Activated CD4-positive, alpha-beta T cell treated with anti-CD3 and anti-CD28 coated beads for 36 hours (primary cell): Measurements from ENCODE around the gene PATJ. TPM values are rescaled to one million over a fixed set of nuclear protein-coding genes. Genes with fewer than 3 reads are reported as not detected.
"Not testable (repeated sequence)": the region's sequence is repeated elsewhere in the genome, so short reads cannot be mapped to it uniquely, and the experiment has no call there.

Experiments used
- ATAC-seq: fragments of 200-7000 bp; cut with Tn5 transposase; one replicate; pipeline ENCODE4 v1.10.0; 2021; ENCODE audit warnings: mild to moderate bottlenecking, moderate library complexity
- CTCF ChIA-PET: fragments of 350-600 bp; sonication (Branson Sonifier 250); formaldehyde crosslinking; loops from one replicate; lab custom pipeline; 2021; ENCODE audit warnings: antibody characterized with exemption; lab: Charles Lee
- POLR2A ChIA-PET: fragments of 350-600 bp; sonication (Branson Sonifier 250); formaldehyde crosslinking; loops from one replicate; lab custom pipeline; 2021; ENCODE audit warnings: antibody characterized with exemption, inconsistent platforms; lab: Charles Lee
- DNase-seq: peaks from one replicate; pipeline ENCODE4 v3.0.0-alpha.2; 2020
- H3K27ac Mint-ChIP-seq: one replicate; pipeline ENCODE4 v1.8.0; 2021; ENCODE audit warnings: mixed read lengths
- H3K27me3 Mint-ChIP-seq: one replicate; pipeline ENCODE4 v1.8.0; 2021; ENCODE audit warnings: mixed read lengths
- H3K36me3 Mint-ChIP-seq: one replicate; pipeline ENCODE4 v1.8.0; 2021; ENCODE audit warnings: low read depth, mixed read lengths
- H3K4me1 Mint-ChIP-seq: one replicate; pipeline ENCODE4 v1.8.0; 2021; ENCODE audit warnings: mixed read lengths
- H3K4me3 Mint-ChIP-seq: one replicate; pipeline ENCODE4 v1.8.0; 2021; ENCODE audit warnings: mild to moderate bottlenecking, moderate library complexity, mixed read lengths
- H3K9me3 Mint-ChIP-seq: one replicate; pipeline ENCODE4 v1.8.0; 2021; ENCODE audit warnings: low read depth, mixed read lengths
- intact Hi-C, 2 experiments: fragments of 100-400 bp; cut with DNase I in 1 of 2; cut with micrococcal nuclease in 1 of 2; formaldehyde crosslinking; loops; one replicate each; pipeline versions ENCODE4 v1.14.2 to v1.15.1; 2022 to 2024; cut with DNase I, micrococcal nuclease
- total RNA-seq, 2 experiments: library from RNA; stranded (reverse); gene quantifications; one replicate each; pipeline ENCODE4 v1.2.3, GENCODE V29; 2021

The PATJ gene
- total RNA-seq, 2 experiments from 2014 or later, result 12.6 to 12.8 TPM

GRCh38 chr1:61930116-61930645 lies 187.9 kb downstream of the PATJ start:
- H3K27ac Mint-ChIP-seq, result no peak overlapping the region
- DNase-seq, result no peak
- H3K9me3 Mint-ChIP-seq, result no peaks in the 10 kb centered on the region
- POLR2A ChIA-PET, result no interaction called here
- H3K36me3 Mint-ChIP-seq, result peaks cover 11% of the 10 kb centered on the region
- intact Hi-C loops, result no loop called here
- no peaks in the 10 kb centered on the region for H3K4me1 Mint-ChIP-seq
- no peak overlapping the region for H3K4me3 Mint-ChIP-seq
- CTCF ChIA-PET, result no interaction called here
- no peak for ATAC-seq
- no peaks in the 10 kb centered on the region for H3K27me3 Mint-ChIP-seq

GRCh38 chr1:61931587-61932279 lies 189.5 kb downstream of the PATJ start:
- ChIA-PET CTCF (no interaction called here), POLR2A (no interaction called here)
- Mint-ChIP-seq H3K9me3 (no peaks in the 10 kb centered on the region), H3K27ac (no peak overlapping the region), H3K36me3 (peaks cover 11% of the 10 kb centered on the region), H3K27me3 (no peaks in the 10 kb centered on the region), H3K4me3 (no peak overlapping the region), H3K4me1 (no peaks in the 10 kb centered on the region)
- ATAC-seq (no peak), DNase-seq (no peak)
- intact Hi-C loops, result no loop called here

- ATAC-seq, result no peak
- H3K36me3 Mint-ChIP-seq, result peaks cover 10% of the 10 kb centered on the region
- no peak for DNase-seq
- POLR2A ChIA-PET, result no interaction called here
- intact Hi-C loops, result no loop called here
- H3K27ac Mint-ChIP-seq, result no peak overlapping the region
- CTCF ChIA-PET, result interaction anchor here (0.7 kb wide), 1 partner anchor 430 kb away, joined by 3 read pairs; no protein-coding TSS in a partner anchor
- no peak overlapping the region for H3K4me3 Mint-ChIP-seq
- no peaks in the 10 kb centered on the region for H3K27me3 Mint-ChIP-seq
- no peaks in the 10 kb centered on the region for H3K9me3 Mint-ChIP-seq
- H3K4me1 Mint-ChIP-seq, result no peaks in the 10 kb centered on the region
Measured at GRCh38 chr1:61935516-61935915, 193.2 kb downstream of the PATJ start.

GRCh38 chr1:61936839-61937238 lies 194.6 kb downstream of the PATJ start:
- no peak overlapping the region for H3K4me3 Mint-ChIP-seq
- no peak overlapping the region for H3K27ac Mint-ChIP-seq
- intact Hi-C loops, result no loop called here
- no peaks in the 10 kb centered on the region for H3K4me1 Mint-ChIP-seq
- POLR2A ChIA-PET, result no interaction called here
- ATAC-seq (no peak), DNase-seq (no peak)
- H3K9me3 Mint-ChIP-seq, result no peaks in the 10 kb centered on the region
- CTCF ChIA-PET, result interaction anchor here (1.1 kb wide), 1 partner anchor 13 kb away, joined by 3 read pairs; no protein-coding TSS in a partner anchor
- no peaks in the 10 kb centered on the region for H3K27me3 Mint-ChIP-seq
- peaks cover 8% of the 10 kb centered on the region for H3K36me3 Mint-ChIP-seq

- H3K27me3 Mint-ChIP-seq, result no peaks in the 10 kb centered on the region
- no peaks in the 10 kb centered on the region for H3K4me1 Mint-ChIP-seq
- H3K27ac Mint-ChIP-seq, result no peak overlapping the region
- ChIA-PET POLR2A (no interaction called here), CTCF (interaction anchor here (0.9 kb wide), 1 partner anchor 13 kb away, joined by 3 read pairs; no protein-coding TSS in a partner anchor)
- DNase-seq (no peak), ATAC-seq (no peak)
- intact Hi-C loops, result no loop called here
- H3K9me3 Mint-ChIP-seq, result peaks cover 4% of the 10 kb centered on the region
- no peak overlapping the region for H3K4me3 Mint-ChIP-seq
- peaks cover 7% of the 10 kb centered on the region for H3K36me3 Mint-ChIP-seq
Measured at GRCh38 chr1:61941794-61942193, 199.5 kb downstream of the PATJ start.

- POLR2A ChIA-PET, result no interaction called here
- Mint-ChIP-seq H3K9me3 (peaks cover 4% of the 10 kb centered on the region), H3K27me3 (no peaks in the 10 kb centered on the region), H3K4me3 (no peak overlapping the region), H3K36me3 (peaks cover 6% of the 10 kb centered on the region), H3K4me1 (no peaks in the 10 kb centered on the region), H3K27ac (no peak overlapping the region)
- CTCF ChIA-PET, result no interaction called here
- intact Hi-C loops, result no loop called here
- ATAC-seq, result no peak
- DNase-seq, result no peak
Measured at GRCh38 chr1:61942856-61943255, 200.6 kb downstream of the PATJ start.

- POLR2A ChIA-PET, H3K4me3 Mint-ChIP-seq, H3K27ac Mint-ChIP-seq, intact Hi-C loops, CTCF ChIA-PET, H3K36me3 Mint-ChIP-seq, H3K4me1 Mint-ChIP-seq, H3K27me3 Mint-ChIP-seq, DNase-seq, ATAC-seq, H3K9me3 Mint-ChIP-seq: not testable (repeated sequence)
Measured at GRCh38 chr1:61948685-61949084, 206.4 kb downstream of the PATJ start.

- intact Hi-C loops, result loop anchor here in 1 of 2 experiments (2.0 kb wide), 1 partner anchor 120 kb away; no protein-coding TSS in a partner anchor
- Mint-ChIP-seq H3K4me3 (no peak overlapping the region), H3K4me1 (no peaks in the 10 kb centered on the region), H3K27me3 (no peaks in the 10 kb centered on the region), H3K9me3 (no peaks in the 10 kb centered on the region), H3K36me3 (no peaks in the 10 kb centered on the region), H3K27ac (no peak overlapping the region)
- ATAC-seq (no peak), DNase-seq (no peak)
- ChIA-PET POLR2A (no interaction called here), CTCF (interaction anchor here (0.8 to 1.1 kb wide), 2 partner anchors 13 to 194 kb away, joined by 3 read pairs; no protein-coding TSS in a partner anchor)
Measured at GRCh38 chr1:61950418-61950817, 208.1 kb downstream of the PATJ start.

GRCh38 chr1:61951731-61952580 lies 209.7 kb downstream of the PATJ start:
- no peaks in the 10 kb centered on the region for H3K27me3 Mint-ChIP-seq
- ChIA-PET POLR2A (no interaction called here), CTCF (no interaction called here)
- intact Hi-C loops, result loop anchor here in 1 of 2 experiments (2.0 kb wide), 1 partner anchor 119 kb away; no protein-coding TSS in a partner anchor
- ATAC-seq (no peak), DNase-seq (no peak)
- H3K27ac Mint-ChIP-seq, result no peak overlapping the region
- no peaks in the 10 kb centered on the region for H3K4me1 Mint-ChIP-seq
- no peak overlapping the region for H3K4me3 Mint-ChIP-seq
- no peaks in the 10 kb centered on the region for H3K36me3 Mint-ChIP-seq
- no peaks in the 10 kb centered on the region for H3K9me3 Mint-ChIP-seq

- Mint-ChIP-seq H3K36me3 (no peaks in the 10 kb centered on the region), H3K27me3 (no peaks in the 10 kb centered on the region), H3K4me3 (no peak overlapping the region), H3K27ac (no peak overlapping the region), H3K9me3 (no peaks in the 10 kb centered on the region), H3K4me1 (no peaks in the 10 kb centered on the region)
- POLR2A ChIA-PET, result no interaction called here
- intact Hi-C loops, result no loop called here
- ATAC-seq (no peak), DNase-seq (no peak)
- CTCF ChIA-PET, result no interaction called here
Measured at GRCh38 chr1:61952675-61953074, 210.4 kb downstream of the PATJ start.

GRCh38 chr1:61953076-61953789 lies 211.0 kb downstream of the PATJ start:
- Mint-ChIP-seq H3K4me1 (no peaks in the 10 kb centered on the region), H3K27ac (no peak overlapping the region), H3K27me3 (no peaks in the 10 kb centered on the region), H3K4me3 (no peak overlapping the region), H3K36me3 (no peaks in the 10 kb centered on the region), H3K9me3 (no peaks in the 10 kb centered on the region)
- ChIA-PET CTCF (interaction anchor here (0.7 to 1.0 kb wide), 2 partner anchors 22 to 903 kb away, joined by 3 read pairs; no protein-coding TSS in a partner anchor), POLR2A (no interaction called here)
- intact Hi-C loops, result no loop called here
- no peak for ATAC-seq
- no peak for DNase-seq
